ENCODE results near the gene ITGAE. TPM values are rescaled to one million over a fixed set of nuclear protein-coding genes. Genes with fewer than 3 reads are reported as not detected.
"Not testable (repeated sequence)": the region's sequence is repeated elsewhere in the genome, so short reads cannot be mapped to it uniquely, and the experiment has no call there.

Gene ITGAE
- polyA plus RNA-seq, 3 donors = 66.6 to 102 (median 78.8) TPM

GRCh38 chr17:3704931-3705717 lies 95.9 kb downstream of the ITGAE start:
- no peaks in the 10 kb centered on the region for H3K79me2 ChIP-seq (ENCODE audit: insufficient read depth, low read length)
- H4K20me1 ChIP-seq (ENCODE audit: insufficient read depth, low read length) = no peaks in the 10 kb centered on the region
- peaks cover 0 to 6% (median 2%) of the 10 kb centered on the region in 3 donors for H3K27me3 Mint-ChIP-seq (ENCODE audit: low read depth in 3 of 3)
- H3K9me3 ChIP-seq (replicated peaks in 1 of 2; ENCODE audit: control insufficient read depth in 1 of 2, insufficient read depth in 1 of 2, low read length in 2 of 2) = peaks cover 0 to 4% of the 10 kb centered on the region in 2 donors
- no peak overlapping the region for H2AFZ ChIP-seq (ENCODE audit: insufficient read depth, low read depth, low read length, poor library complexity, severe bottlenecking)
- H3K36me3 ChIP-seq (replicated peaks in 1 of 2; ENCODE audit: control insufficient read depth in 1 of 2, insufficient read depth in 2 of 2, low read length in 2 of 2) = no peaks in the 10 kb centered on the region
- no peak for TF ChIP-seq CTCF (IDR thresholded peaks at IDR 0.05)
- H3K4me3 ChIP-seq (replicated peaks in 1 of 3; ENCODE audit: low read depth in 2 of 3, low read length in 3 of 3) = no peak overlapping the region
- intact Hi-C loops (cut with micrococcal nuclease) = no loop called here
- WGBS (ENCODE audit: insufficient coverage) = 84% methylated on average over 7 of the region's 20 CpGs
- no peak for DNase-seq
- peaks cover 0 to 6% (median 5%) of the 10 kb centered on the region in 7 donors for H3K9me3 Mint-ChIP-seq
- H3K9ac ChIP-seq (ENCODE audit: insufficient read depth, low read length, poor library complexity, severe bottlenecking) = no peak overlapping the region
- H3K4me1 ChIP-seq (ENCODE audit: control insufficient read depth in 1 of 2, insufficient read depth in 2 of 2, low read length in 2 of 2) = peaks cover 2 to 4% of the 10 kb centered on the region in 2 donors
- H3K27ac Mint-ChIP-seq = peak overlapping the region in 1 of 7 donors; percentile 15
- H3K4me2 ChIP-seq (replicated peaks; ENCODE audit: extremely low read depth, low read length, poor library complexity, severe bottlenecking) = no peak overlapping the region
- no peak overlapping the region for H3K27ac ChIP-seq (ENCODE audit: low read depth in 1 of 2, low read length in 2 of 2)
- peaks cover 11% of the 10 kb centered on the region for H3K4me1 Mint-ChIP-seq
- H3K36me3 Mint-ChIP-seq = peaks cover 0 to 6% of the 10 kb centered on the region in 2 donors
- no peaks in the 10 kb centered on the region for H3K27me3 ChIP-seq (ENCODE audit: control insufficient read depth in 2 of 2, insufficient read depth in 2 of 2, low read length in 2 of 2)
- H3K4me3 Mint-ChIP-seq = no peak overlapping the region

GRCh38 chr17:3702041-3702539 lies 98.9 kb downstream of the ITGAE start:
- H3K27ac ChIP-seq (ENCODE audit: low read depth in 1 of 2, low read length in 2 of 2); H3K27ac Mint-ChIP-seq; H2AFZ ChIP-seq (ENCODE audit: insufficient read depth, low read depth, low read length, poor library complexity, severe bottlenecking); H3K4me3 ChIP-seq (replicated peaks in 1 of 3; ENCODE audit: low read depth in 2 of 3, low read length in 3 of 3); H3K4me1 Mint-ChIP-seq; H3K36me3 Mint-ChIP-seq; H3K27me3 ChIP-seq (ENCODE audit: control insufficient read depth in 2 of 2, insufficient read depth in 2 of 2, low read length in 2 of 2); H3K4me3 Mint-ChIP-seq; intact Hi-C loops (cut with micrococcal nuclease); H3K4me2 ChIP-seq (replicated peaks; ENCODE audit: extremely low read depth, low read length, poor library complexity, severe bottlenecking); H3K36me3 ChIP-seq (replicated peaks in 1 of 2; ENCODE audit: control insufficient read depth in 1 of 2, insufficient read depth in 2 of 2, low read length in 2 of 2); H3K4me1 ChIP-seq (ENCODE audit: control insufficient read depth in 1 of 2, insufficient read depth in 2 of 2, low read length in 2 of 2); H3K9ac ChIP-seq (ENCODE audit: insufficient read depth, low read length, poor library complexity, severe bottlenecking); DNase-seq; H3K79me2 ChIP-seq (ENCODE audit: insufficient read depth, low read length); H4K20me1 ChIP-seq (ENCODE audit: insufficient read depth, low read length): not testable (repeated sequence)
- 100% methylated on average over 5 of the region's 7 CpGs for WGBS (ENCODE audit: insufficient coverage)
- Mint-ChIP-seq H3K27me3 (ENCODE audit: low read depth in 3 of 3) (peaks cover 2 to 14% (median 6%) of the 10 kb centered on the region in 3 donors), H3K9me3 (peaks cover 0 to 20% (median 12%) of the 10 kb centered on the region in 7 donors)
- peaks cover 0 to 12% of the 10 kb centered on the region in 2 donors for H3K9me3 ChIP-seq (replicated peaks in 1 of 2; ENCODE audit: control insufficient read depth in 1 of 2, insufficient read depth in 1 of 2, low read length in 2 of 2)
